GM12875 (cell line): ENCODE measurements around the gene INHBC.

ENCODE experiments used
- H3K4me3 ChIP-seq: one replicate; pipeline ENCODE4 v1.5.1; 2011; ENCODE audit warnings: low read depth, low read length, control low read depth
- TF ChIP-seq, protein P1 (sequence below): IDR thresholded peaks from 2 replicates; pipeline ENCODE4 v1.5.1; 2011; ENCODE audit warnings: low read depth, mild to moderate bottlenecking, control low read depth, inconsistent platforms, low read length, moderate library complexity, borderline replicate concordance; ENCODE audit not compliant: insufficient read depth

Gene INHBC, protein sequence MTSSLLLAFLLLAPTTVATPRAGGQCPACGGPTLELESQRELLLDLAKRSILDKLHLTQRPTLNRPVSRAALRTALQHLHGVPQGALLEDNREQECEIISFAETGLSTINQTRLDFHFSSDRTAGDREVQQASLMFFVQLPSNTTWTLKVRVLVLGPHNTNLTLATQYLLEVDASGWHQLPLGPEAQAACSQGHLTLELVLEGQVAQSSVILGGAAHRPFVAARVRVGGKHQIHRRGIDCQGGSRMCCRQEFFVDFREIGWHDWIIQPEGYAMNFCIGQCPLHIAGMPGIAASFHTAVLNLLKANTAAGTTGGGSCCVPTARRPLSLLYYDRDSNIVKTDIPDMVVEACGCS

DNA sequence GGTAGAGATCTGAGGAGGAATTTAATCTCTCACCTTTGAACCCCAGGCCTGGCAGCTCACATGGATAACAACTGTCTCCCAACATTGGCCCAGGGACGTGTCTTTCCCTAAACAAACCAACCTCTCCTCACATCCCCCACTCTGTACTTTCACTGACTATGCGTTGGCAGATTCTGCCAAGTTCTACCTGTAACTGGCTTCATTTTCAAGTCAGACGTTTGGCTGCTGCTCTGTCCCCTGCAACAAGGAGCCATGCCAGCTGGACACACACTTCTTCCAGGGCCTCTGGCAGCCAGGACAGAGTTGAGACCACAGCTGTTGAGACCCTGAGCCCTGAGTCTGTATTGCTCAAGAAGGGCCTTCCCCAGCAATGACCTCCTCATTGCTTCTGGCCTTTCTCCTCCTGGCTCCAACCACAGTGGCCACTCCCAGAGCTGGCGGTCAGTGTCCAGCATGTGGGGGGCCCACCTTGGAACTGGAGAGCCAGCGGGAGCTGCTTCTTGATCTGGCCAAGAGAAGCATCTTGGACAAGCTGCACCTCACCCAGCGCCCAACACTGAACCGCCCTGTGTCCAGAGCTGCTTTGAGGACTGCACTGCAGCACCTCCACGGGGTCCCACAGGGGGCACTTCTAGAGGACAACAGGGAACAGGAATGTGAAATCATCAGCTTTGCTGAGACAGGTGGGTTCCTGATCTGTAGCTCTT lies at the start of gene INHBC:
TSS of gene INHBC (plus strand) at position 268 of the 707 bp plus-strand sequence. CDS start at position 371, 103 bp downstream.
- H3K4me3 ChIP-seq, result no peak within 1 kb of the TSS

DNA sequence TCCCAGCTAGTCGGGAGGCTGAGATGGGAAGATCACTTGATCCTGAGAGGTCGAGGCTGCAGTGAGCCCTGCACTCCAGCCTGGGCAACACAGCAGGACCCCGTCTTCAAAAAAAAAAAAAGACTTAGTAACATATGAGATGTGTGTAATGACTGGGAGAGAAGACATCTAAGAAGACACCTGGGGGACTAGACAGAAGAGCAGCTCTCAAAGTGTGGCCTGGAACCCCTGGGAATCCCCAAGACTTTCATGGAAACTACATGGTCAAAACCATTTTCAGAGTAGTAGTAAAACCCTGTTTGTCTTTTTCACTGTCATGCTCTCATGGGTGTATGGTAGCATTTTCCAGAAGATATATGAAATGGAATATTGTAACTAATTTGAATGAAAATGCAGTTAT lies 49.0 kb upstream of the INHBC start:
- TF ChIP-seq, protein P1, sequence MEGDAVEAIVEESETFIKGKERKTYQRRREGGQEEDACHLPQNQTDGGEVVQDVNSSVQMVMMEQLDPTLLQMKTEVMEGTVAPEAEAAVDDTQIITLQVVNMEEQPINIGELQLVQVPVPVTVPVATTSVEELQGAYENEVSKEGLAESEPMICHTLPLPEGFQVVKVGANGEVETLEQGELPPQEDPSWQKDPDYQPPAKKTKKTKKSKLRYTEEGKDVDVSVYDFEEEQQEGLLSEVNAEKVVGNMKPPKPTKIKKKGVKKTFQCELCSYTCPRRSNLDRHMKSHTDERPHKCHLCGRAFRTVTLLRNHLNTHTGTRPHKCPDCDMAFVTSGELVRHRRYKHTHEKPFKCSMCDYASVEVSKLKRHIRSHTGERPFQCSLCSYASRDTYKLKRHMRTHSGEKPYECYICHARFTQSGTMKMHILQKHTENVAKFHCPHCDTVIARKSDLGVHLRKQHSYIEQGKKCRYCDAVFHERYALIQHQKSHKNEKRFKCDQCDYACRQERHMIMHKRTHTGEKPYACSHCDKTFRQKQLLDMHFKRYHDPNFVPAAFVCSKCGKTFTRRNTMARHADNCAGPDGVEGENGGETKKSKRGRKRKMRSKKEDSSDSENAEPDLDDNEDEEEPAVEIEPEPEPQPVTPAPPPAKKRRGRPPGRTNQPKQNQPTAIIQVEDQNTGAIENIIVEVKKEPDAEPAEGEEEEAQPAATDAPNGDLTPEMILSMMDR, result no peak
- no peak overlapping the region for H3K4me3 ChIP-seq

More for the DNA sequence above, at the start of gene INHBC:
- TF ChIP-seq, protein P1, result no peak

DNA sequence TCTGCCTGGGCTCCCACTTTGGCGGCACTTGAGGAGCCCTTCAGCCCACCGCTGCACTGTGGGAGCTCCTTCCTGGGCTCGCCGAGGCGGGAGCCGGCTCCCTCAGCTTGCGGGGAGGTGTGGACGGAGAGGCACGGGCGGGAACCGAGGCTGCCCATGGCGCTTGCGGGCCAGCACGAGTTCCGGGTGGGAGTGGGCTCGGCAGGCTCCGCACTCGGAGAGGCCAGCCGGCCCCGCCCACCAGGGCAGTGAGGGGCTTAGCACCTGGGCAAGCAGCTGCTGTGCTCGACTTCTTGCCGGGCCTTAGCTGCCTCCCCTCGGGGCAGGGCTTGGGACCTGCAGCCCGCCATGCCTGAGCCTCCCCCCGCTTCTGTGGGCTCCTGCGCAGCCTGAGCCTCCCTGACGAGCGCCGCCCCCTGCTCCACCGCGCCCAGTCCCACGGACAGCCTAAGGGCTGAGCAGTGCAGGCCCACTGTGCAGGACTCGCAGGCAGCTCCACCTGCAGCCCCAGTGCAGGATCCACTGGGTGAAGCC lies 48.3 kb upstream of the INHBC start:
- TF ChIP-seq, protein P1, result no peak

DNA sequence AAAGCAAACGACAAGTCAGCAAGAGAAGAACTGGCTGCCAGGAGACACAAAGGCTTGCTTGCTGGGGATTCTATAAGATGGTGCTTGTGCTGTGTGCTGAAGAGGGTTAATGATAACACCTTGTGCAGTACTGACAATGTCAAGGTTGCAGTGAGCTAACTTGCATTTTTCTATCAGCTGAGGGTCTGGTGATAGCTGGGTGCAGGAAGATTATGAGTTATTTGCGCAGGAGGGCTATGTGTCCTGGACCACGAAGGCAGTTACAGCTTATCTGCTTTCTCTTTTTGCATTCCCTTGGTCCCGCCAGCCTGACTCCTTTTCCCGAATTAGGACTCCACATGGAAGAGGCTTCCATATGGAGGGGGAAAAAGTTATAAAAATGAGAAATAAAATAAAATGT lies 46.2 kb upstream of the INHBC start:
- TF ChIP-seq, protein P1, result no peak
- H3K4me3 ChIP-seq, result no peak overlapping the region

More for the DNA sequence above, 48.3 kb upstream of the INHBC start:
- no peak overlapping the region for H3K4me3 ChIP-seq

DNA sequence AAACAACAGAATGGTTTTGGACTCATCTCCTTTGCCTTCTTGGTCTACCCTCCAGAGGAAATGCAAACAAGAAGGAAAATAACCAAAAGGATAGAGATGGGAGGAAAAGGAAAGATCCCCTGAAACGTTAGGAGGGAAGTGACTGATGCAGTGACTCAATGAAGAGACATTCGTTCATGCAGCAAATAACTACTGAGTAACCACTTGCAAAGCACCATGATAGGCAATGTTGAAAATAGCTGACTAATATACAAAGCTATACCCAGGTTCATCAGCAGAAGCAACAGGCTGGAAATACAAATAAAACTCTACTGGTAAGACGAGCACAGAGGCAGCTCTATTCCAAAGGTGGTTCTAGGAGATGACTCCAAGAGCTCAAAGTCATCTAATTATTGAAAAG lies 45.6 kb upstream of the INHBC start:
- TF ChIP-seq, protein P1, result no peak
- H3K4me3 ChIP-seq, result no peak overlapping the region

DNA sequence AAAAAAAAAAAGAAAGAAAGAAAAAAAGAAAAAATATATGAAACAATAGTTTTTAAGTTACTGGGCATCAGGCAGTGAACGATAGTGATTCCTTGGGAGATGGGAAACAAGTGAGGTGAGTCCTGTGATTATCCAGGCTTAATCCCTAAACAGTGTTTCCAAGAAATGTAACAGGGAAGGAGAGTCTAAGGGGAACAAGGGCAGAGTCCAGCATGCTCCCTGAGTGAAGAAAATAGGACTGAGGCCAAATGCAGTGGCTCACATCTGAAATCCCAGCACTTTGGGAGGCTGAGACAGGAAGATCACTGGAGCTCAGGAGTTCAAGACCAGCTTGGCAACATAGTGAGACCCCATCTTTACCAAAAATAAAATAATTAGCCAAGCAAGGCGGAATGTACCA lies 44.4 kb upstream of the INHBC start:
- TF ChIP-seq, protein P1, result no peak
- H3K4me3 ChIP-seq, result no peak overlapping the region
